Left cardiac atrium (tissue), 4 donors: ENCODE results near the gene CHTF18. TPM values are rescaled to one million over a fixed set of nuclear protein-coding genes. Genes with fewer than 3 reads are reported as not detected.
A peak's percentile ranks its signal among the peaks of the same experiment; 100 is the strongest.

Experiments used
- ATAC-seq, 2 donors: fragments of 200-7000 bp; cut with Tn5 transposase; one replicate each; pipeline ENCODE4 v1.9.1; 2020; ENCODE audit warnings: mild to moderate bottlenecking in 2 of 2, moderate library complexity in 2 of 2
- DNase-seq: peaks from one replicate; pipeline ENCODE4 v3.0.0-alpha.2; 2020
- intact Hi-C, 2 donors: fragments of 100-400 bp; cut with DNase I; formaldehyde crosslinking; loops; one replicate each; pipeline versions ENCODE4 v1.14.1 to v1.15.1; 2022 to 2023
- total RNA-seq, 2 donors: library from RNA; stranded (reverse); fragmentation: NEBNext Ultra II Directional; extraction: Animal tissue kit (Norgen Biotek cat#: 25700); gene quantifications; one replicate each; pipeline ENCODE4 v1.2.1, GENCODE V29; 2021
- donor health status: DM: no; HTN: yes; CAD: no.
- donor health status: DM: no; HTN: yes; CAD: no; lungs with severe emphysema.
- donor health status: DM: yes; HTN: yes; CAD: no.
- donor health status: Dilated cardiomyopathy.

CHTF18 gene
- total RNA-seq, 2 donors from 2014 or later, result 4.7 to 8.8 TPM

DNA sequence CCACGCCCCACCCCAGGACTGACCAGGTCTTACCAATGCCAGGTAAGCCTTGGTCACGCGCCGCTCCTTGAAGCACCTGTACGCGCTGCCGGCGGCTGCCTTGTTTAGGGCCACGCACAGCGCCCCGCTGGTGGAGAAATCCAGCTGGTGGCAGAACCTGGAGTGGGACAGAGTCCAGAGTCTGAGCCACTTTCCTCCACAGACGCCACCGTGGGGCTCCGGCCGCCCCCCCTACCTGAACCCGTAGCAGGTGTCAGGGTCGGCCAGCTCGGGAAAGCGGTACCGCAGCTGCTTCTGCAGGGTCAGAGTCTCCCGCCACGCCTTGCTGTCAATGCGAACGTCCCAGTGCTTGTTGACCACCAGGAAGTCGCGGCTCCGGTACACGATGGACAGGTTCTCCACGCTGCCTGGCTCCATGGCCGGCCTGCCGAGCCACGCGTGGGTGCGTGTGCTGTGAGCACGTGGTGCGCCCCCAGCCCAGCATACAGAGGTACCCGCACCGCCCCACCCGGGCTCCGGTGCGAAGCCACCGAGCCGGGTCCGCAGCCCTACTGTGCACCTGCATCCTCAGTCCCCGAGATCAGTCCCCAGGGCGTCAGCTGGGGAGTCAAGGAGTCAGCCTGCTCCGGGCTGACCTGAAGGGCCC, 976 bp upstream of the CHTF18 start:
- DNase-seq, result no peak
- no peak for ATAC-seq
- intact Hi-C loops, result loop anchor here in 1 of 2 donors (5.0 kb wide), 1 partner anchor 75 kb away; no protein-coding TSS in a partner anchor

DNA sequence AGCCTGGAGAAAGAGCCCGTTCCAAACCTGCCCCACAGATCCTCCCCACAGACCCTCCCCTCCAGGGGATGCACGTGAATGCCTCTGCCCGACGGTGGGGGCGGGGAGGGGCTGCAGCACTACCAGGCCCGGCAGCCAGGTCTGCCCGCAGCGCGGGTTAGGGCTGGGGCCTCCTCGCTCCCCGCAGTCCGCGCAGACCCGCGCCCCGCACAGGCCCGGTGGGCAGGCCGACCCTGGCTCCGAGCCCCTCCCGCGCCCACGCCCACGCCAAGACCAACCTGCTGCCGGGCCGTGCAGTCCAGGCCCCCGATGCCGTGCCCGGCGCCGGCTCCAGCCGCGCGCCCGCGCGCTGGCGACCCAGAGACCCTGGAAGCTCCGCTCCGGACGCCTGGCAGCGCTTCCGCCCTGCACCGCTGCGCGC, 432 bp upstream of the CHTF18 start, which contains the start of gene RPUSD1:
TSS of gene RPUSD1 (minus strand) at position 404 of the 421 bp plus-strand sequence. CDS start 644 bp downstream, outside the sequence.
- DNase-seq (peak; percentile 40), ATAC-seq (peak; percentile 4)
- intact Hi-C loops, result loop anchor here in 1 of 2 donors (5.0 kb wide), 1 partner anchor 76 kb away; no protein-coding TSS in a partner anchor

- no peak for ATAC-seq
- no peak for DNase-seq
- intact Hi-C loops, result loop anchor here in 1 of 2 donors (5.0 kb wide), 1 partner anchor 77 kb away; no protein-coding TSS in a partner anchor
Observed at GRCh38 chr16:789191-789850, 901 bp downstream of the CHTF18 start.

DNA sequence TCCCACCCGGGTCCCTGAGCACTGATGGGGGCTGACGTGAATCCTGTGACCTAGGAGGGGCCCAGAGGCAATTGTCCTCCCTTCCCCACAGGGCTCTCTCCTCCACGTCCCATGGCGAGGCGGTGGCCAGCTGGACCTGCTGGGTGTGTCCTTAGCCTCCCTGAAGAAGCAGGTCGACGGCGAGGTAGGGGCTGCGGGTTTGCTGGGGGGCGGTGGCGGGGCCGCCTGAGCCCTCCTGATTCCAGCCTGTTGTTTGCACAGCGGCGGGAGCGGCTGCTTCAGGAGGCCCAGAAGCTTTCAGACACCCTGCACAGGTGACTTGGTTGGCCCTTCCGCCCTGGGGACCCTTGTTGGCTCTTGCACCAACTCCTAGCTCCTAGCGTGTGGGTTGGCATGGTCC, 1.7 kb downstream of the CHTF18 start:
- intact Hi-C loops, result no loop called here
- DNase-seq (no peak), ATAC-seq (no peak)

GRCh38 chr16:791131-791530, 2.7 kb downstream of the CHTF18 start:
- DNase-seq (no peak), ATAC-seq (no peak)
- intact Hi-C loops, result no loop called here

GRCh38 chr16:792221-792995, 4.0 kb downstream of the CHTF18 start:
- intact Hi-C loops, result no loop called here

DNA sequence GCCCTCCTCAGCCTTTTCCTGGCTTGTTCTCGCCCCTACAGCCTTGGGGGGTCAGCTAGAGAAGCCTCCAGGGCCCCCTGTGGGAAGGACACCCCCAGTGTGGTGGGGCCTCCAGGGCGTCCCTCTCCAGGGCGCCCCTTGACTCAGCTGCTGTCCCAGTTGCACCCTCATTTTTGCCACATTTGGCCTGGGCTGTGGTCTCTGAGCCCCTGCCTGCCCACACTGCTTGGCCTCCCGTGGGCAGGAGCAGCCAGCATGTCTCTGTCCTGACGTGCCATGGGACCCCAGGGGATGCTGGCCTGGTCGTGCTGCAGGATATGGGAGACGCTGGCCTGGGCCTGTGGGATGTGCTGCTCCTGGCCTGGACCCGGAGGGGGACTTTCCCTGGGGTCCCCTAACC, 5.0 kb downstream of the CHTF18 start:
- intact Hi-C loops, result no loop called here
- ATAC-seq (no peak), DNase-seq (no peak)

More at GRCh38 chr16:792221-792995, 4.0 kb downstream of the CHTF18 start:
- ATAC-seq (no peak), DNase-seq (no peak)

DNA sequence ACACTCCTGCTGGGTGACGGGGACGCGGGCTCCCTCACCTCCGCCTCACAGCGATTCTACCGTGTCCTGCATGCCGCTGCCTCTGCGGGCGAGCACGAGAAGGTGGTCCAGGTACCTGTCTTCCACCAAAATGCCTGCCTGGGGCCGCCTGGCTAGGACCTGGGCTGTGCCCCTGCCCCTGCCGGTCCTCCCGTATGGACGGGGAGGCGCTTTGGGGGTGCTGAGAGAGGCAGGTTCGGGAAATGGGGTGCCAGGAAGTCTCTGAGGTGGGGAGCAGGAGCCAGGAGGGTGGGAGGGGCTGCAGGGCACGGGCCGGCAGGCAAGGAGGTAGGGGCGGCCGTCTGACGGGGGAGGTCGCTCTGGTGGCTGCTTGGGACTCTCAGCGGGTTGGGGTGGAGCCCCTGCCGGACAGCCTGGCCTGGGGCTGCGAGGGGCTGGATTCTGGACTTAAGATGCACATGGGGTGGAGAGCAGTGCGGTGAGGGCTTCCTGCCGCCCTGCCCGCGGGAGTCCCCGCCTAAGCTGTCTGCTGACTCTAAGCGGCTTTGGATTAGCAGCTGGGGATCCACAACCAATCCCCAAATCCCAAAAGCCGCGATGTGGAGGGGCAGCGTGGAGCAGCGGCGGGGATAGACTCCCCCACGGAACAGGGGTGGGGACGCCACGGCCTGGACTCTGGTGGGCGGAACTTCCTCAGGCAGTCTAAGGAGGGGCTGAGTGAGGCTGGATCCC, 5.8 kb downstream of the CHTF18 start:
- ATAC-seq (no peak), DNase-seq (no peak)
- intact Hi-C loops, result no loop called here

GRCh38 chr16:794853-795466, 6.5 kb downstream of the CHTF18 start:
- intact Hi-C loops, result no loop called here
- DNase-seq (no peak), ATAC-seq (no peak)

DNA sequence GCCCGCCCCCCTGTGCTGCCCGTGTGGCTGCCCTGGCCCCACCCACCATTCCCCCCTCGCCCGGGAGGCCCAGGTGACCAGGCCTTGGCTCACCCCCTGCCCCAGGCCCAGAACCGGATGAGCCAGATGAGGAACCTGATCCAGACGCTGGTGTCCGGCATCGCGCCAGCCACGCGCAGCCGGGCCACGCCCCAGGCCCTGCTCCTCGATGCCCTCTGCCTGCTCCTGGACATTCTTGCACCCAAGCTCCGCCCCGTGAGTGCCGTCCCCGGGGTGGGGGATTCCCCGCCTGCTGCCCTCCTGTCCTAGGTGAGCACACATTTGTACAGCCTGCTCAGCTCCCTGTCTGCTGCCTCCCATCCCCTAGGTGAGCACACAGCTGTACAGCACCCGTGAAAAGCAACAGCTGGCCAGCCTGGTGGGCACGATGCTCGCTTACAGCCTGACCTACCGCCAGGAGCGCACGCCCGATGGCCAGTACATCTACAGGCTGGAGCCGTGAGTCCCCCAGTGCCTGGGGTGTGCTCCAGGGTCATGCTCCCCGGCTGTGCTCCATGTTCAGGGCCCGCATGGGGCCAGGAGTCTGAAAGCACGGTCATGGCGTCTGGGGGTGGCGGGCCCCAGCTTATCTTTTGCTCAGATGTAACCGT, 7.3 kb downstream of the CHTF18 start:
- intact Hi-C loops, result no loop called here
- no peak for ATAC-seq
- no peak for DNase-seq

GRCh38 chr16:796296-797119, 8.1 kb downstream of the CHTF18 start:
- DNase-seq (no peak), ATAC-seq (no peak)
- intact Hi-C loops, result no loop called here

- DNase-seq, result no peak
- no peak for ATAC-seq
- intact Hi-C loops, result no loop called here
Observed at GRCh38 chr16:797120-797420, 8.7 kb downstream of the CHTF18 start.

GRCh38 chr16:797686-798085, 9.3 kb downstream of the CHTF18 start:
- intact Hi-C loops, result no loop called here
- no peak for ATAC-seq
- no peak for DNase-seq

- intact Hi-C loops, result no loop called here
- ATAC-seq (no peak), DNase-seq (no peak)
Observed at GRCh38 chr16:798666-799065, 10.2 kb downstream of the CHTF18 start.

DNA sequence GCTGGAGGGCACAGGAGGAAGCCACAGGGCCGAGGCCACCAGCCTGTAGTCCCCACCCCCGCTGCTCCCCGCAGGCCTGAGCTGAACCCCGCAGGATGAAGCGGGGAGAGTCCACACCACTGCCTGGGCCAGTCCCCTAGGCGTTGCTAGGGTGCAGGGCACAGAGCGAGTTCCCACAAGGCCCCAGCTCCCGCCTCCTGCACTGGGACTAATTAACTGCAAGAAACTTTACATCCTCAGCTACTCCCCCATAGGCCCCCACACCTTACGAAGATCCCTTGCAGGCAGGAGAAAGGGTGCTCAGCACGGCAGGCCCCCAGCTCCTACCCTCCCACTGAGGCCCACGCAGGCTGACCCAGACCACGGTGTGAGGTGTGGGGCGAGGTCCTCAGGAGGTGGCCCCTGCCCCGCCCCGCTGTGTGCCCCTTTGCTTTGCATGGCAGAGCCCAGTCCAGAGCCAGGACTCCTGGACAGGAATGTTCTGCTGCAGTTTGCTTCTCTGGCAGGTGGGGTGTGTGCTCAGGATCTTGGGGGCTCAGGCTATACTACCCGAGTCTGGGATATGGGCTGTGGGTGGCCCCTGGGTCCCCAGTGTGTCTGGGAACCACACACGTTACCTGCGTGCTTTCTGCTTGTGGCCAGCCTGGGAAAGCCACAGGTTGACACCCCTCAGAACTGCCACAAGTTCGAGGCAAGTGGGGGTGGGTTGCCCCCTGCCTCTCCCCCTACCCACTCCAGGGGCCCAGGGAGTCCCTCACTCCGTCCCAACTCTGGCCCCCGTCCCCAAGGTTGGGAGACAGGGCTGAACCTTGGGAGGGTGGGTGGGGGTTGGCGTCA, 10.9 kb downstream of the CHTF18 start:
- intact Hi-C loops, result no loop called here
- no peak for ATAC-seq
- no peak for DNase-seq

DNA sequence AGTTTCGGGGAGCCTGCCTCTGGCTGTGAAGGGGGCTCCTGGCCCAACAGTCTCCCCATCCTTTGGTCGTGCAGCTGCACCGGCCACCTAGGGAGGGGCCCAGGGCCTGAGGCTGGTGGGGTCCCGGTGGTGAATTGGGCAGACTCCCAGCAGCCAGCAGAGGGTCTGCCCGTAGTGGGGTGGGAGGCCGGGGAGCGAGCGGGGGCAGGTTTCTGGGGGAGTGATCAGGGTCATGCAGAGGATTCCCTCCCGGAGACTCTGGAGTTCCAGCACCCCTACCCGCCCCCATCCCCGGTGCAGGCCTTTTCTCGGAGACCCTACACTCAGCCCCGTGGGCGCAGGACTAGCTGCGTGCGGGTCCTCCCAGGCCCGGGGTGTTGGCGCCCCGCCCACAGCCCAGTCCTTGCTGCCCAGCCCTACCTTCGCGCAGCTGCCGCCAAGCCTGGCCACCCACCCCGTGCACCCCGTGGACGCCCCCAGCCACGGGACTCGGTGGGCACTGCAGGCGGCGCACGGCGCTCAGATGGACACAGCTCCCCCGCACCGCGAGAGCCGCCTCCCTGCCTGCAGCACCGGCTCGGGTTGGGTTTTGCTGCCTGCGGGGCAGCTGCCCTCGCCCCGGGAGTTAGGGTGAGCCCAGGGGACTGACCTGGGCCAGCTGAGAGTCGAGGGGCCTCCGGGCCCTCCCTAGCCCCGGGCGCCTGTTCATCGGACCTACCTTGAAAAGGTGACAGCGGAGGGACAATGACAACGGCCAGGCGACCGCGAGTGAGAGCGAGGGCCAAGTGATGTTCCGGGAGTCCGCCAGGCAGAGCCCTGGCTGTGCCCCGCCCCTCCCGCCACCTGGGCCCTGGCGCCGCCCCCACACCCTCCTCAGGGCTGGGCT, 11.8 kb downstream of the CHTF18 start, which contains the start of gene GNG13:
TSS of gene GNG13 (minus strand) at position 787 of the 886 bp plus-strand sequence. CDS start 1,657 bp downstream, outside the sequence.
- ATAC-seq (no peak), DNase-seq (no peak)

More for the DNA sequence above, 11.8 kb downstream of the CHTF18 start, which contains the start of gene GNG13:
- intact Hi-C loops, result no loop called here
